Neural cell (in vitro differentiated cells): ENCODE measurements around the gene HDAC10.

Experiments
- EP300 ChIP-seq: fragments of 450-650 bp; conservative IDR thresholded peaks from 2 replicates; pipeline ENCODE4 v1.6.1; 2014; ENCODE audit warnings: antibody characterized with exemption, mild to moderate bottlenecking, moderate library complexity; ENCODE audit not compliant: poor library complexity, severe bottlenecking
- EZH2 ChIP-seq: fragments of 200-600, 300-800 bp; shearing (Covaris generic), sonication (generic); IDR thresholded peaks from 2 replicates; pipeline ENCODE4 v1.6.1; 2014; ENCODE audit warnings: antibody characterized with exemption, low read length, borderline replicate concordance, mild to moderate bottlenecking; ENCODE audit not compliant: insufficient read depth, poor library complexity, severe bottlenecking
- MXI1 ChIP-seq: fragments of 450-650 bp; conservative IDR thresholded peaks from 2 replicates; pipeline ENCODE4 v1.6.1; 2014; ENCODE audit warnings: antibody characterized with exemption, mild to moderate bottlenecking; ENCODE audit not compliant: poor library complexity, severe bottlenecking
- POLR2AphosphoS5 ChIP-seq: IDR thresholded peaks from 2 replicates; pipeline ENCODE4 v1.6.1; 2012
- RAD21 ChIP-seq: fragments of 450-650 bp; conservative IDR thresholded peaks from 2 replicates; pipeline ENCODE4 v1.6.1; 2014; ENCODE audit warnings: antibody characterized with exemption, mild to moderate bottlenecking, moderate library complexity
- SMC3 ChIP-seq: fragments of 450-650 bp; conservative IDR thresholded peaks from 2 replicates; pipeline ENCODE4 v1.6.1; 2014; ENCODE audit warnings: antibody characterized with exemption, mild to moderate bottlenecking, moderate library complexity; ENCODE audit not compliant: poor library complexity
- TAF1 ChIP-seq: IDR thresholded peaks from 2 replicates; pipeline ENCODE4 v1.6.1; 2012; ENCODE audit warnings: low read depth
- TF ChIP-seq, protein P1 (sequence below): fragments of 450-650 bp; IDR thresholded peaks from 2 replicates; pipeline ENCODE4 v1.5.1; 2014; ENCODE audit warnings: antibody characterized with exemption, mild to moderate bottlenecking, moderate library complexity; ENCODE audit not compliant: poor library complexity, severe bottlenecking
- TF ChIP-seq, protein P2 (sequence below): IDR thresholded peaks from 2 replicates; pipeline ENCODE4 v1.6.1; 2012; ENCODE audit warnings: borderline replicate concordance

DNA sequence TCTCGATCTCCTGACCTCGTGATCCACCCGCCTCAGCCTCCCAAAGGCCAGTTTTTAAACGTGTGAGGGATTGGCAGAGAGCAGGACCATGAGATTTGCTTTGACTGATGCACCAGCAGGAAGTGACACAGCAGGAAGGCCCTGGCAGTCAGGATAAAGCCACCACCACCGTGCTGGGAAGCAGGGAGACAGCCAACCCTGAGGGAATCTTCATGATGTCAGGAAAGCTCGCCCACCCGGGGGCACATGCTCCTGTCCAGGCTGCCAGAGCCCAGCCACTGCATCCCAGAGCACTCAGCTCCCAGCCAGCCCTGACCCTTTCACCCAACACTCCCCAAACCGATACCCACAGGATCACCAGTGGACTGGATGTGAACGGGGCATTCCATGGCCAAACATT is 12.3 kb downstream of the HDAC10 start:
- TF ChIP-seq EZH2 (no peak), EP300 (no peak), POLR2AphosphoS5 (no peak), SMC3 (no peak), TAF1 (no peak), MXI1 (no peak), RAD21 (no peak)
- TF ChIP-seq, protein P1, sequence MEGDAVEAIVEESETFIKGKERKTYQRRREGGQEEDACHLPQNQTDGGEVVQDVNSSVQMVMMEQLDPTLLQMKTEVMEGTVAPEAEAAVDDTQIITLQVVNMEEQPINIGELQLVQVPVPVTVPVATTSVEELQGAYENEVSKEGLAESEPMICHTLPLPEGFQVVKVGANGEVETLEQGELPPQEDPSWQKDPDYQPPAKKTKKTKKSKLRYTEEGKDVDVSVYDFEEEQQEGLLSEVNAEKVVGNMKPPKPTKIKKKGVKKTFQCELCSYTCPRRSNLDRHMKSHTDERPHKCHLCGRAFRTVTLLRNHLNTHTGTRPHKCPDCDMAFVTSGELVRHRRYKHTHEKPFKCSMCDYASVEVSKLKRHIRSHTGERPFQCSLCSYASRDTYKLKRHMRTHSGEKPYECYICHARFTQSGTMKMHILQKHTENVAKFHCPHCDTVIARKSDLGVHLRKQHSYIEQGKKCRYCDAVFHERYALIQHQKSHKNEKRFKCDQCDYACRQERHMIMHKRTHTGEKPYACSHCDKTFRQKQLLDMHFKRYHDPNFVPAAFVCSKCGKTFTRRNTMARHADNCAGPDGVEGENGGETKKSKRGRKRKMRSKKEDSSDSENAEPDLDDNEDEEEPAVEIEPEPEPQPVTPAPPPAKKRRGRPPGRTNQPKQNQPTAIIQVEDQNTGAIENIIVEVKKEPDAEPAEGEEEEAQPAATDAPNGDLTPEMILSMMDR: no peak
- TF ChIP-seq, protein P2, sequence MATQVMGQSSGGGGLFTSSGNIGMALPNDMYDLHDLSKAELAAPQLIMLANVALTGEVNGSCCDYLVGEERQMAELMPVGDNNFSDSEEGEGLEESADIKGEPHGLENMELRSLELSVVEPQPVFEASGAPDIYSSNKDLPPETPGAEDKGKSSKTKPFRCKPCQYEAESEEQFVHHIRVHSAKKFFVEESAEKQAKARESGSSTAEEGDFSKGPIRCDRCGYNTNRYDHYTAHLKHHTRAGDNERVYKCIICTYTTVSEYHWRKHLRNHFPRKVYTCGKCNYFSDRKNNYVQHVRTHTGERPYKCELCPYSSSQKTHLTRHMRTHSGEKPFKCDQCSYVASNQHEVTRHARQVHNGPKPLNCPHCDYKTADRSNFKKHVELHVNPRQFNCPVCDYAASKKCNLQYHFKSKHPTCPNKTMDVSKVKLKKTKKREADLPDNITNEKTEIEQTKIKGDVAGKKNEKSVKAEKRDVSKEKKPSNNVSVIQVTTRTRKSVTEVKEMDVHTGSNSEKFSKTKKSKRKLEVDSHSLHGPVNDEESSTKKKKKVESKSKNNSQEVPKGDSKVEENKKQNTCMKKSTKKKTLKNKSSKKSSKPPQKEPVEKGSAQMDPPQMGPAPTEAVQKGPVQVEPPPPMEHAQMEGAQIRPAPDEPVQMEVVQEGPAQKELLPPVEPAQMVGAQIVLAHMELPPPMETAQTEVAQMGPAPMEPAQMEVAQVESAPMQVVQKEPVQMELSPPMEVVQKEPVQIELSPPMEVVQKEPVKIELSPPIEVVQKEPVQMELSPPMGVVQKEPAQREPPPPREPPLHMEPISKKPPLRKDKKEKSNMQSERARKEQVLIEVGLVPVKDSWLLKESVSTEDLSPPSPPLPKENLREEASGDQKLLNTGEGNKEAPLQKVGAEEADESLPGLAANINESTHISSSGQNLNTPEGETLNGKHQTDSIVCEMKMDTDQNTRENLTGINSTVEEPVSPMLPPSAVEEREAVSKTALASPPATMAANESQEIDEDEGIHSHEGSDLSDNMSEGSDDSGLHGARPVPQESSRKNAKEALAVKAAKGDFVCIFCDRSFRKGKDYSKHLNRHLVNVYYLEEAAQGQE: no peak
